GM21825 (cell line): Measurements from ENCODE around the gene PACRG.
"Not testable (repeated sequence)": the region's sequence is repeated elsewhere in the genome, so short reads cannot be mapped to it uniquely, and the experiment has no call there.

ENCODE experiments used
- ATAC-seq: cut with Tn5 transposase; IDR thresholded peaks from one replicate; pipeline ENCODE4 v1.9.1; 2021; ENCODE audit warnings: mild to moderate bottlenecking, moderate library complexity; ENCODE audit not compliant: unreplicated experiment

PACRG gene

GRCh38 chr6:162727322-162728182 is at the start of gene PACRG, which contains the start of gene PRKN:
Gene PACRG, plus strand, starts transcription at chr6:162727974.
Gene PRKN, minus strand, starts transcription at chr6:162727766.
- ATAC-seq: peak; percentile 98

DNA sequence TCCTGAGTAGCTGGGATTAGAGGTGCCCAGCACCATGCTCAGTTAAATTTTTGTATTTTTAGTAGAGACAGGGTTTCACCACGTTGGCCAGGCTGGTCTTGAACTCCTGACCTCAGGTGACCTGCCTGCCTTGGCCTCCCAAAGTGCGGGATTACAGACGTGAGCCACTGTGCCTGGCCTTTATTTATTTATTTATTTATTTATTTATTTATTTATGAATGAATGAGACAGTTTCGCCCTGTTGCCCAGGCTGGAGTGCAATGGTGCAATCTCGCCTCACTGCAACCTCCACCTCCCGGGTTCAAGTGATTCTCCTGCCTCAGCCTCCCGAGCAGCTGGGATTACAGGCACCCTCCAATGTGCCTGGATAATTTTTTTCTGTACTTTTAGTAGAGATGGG is 48.9 kb upstream of the PACRG start:
- ATAC-seq: not testable (repeated sequence)

DNA sequence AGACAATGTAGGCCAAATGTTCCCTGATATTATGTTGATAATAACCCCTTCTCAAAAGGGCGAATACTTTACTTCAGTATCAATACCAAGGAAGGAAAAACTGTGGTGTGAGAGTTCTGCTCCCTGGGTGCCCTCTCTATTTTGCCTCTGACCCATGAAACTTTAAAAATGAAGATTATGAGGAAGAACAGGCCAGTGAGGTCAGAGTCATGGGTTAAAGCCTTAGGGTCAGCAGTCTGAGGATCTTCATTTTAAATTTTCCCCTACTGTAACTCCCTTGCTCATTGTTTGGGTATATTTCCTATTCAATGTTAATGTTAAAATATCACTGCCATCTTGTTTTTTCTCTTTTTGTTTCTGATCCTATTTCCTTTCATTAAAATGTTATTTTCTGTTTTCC is 48.1 kb upstream of the PACRG start:
- ATAC-seq: no peak

GRCh38 chr6:162680367-162680766 is 47.4 kb upstream of the PACRG start:
- ATAC-seq: no peak

DNA sequence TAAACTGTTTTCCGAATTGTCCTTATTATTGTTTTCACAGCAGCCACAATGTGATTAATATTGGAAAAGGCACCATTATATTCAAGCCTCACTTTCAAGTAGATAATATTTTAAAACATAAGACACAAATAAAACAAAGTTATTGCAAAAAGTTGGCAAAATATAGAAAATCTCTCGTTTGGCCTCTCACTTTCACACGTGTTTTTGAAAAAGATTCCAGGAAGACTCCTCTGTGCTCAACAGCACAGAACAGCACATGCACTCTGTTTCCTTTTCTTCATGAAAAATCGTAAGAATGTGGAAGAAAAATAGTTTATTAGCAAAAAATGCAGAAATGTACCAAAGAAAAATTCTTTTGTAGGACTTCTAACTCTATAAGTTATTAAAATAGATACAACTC is 46.9 kb upstream of the PACRG start:
- ATAC-seq: no peak

DNA sequence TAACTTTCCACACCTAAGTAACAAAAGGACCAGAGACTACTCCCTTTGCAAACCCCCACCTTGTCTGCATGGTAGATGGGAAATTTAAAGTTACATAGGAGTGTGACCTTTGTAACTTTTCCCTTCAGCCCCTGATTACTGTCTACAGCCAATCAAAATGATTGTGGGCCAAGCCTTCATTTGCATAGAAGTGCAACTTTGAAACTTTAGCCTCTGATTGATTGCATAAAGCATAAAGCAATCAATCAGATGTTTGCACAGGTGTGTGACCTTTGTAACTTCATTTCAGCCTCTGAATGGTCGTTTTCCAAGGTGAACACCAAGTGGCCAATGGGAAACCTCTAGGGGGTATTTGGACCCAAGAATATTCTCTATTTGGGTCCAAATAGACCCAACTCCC is 46.3 kb upstream of the PACRG start:
- ATAC-seq: no peak

- no peak for ATAC-seq
These were observed 44.6 kb upstream of the PACRG start for GRCh38 chr6:162683135-162683534.

DNA sequence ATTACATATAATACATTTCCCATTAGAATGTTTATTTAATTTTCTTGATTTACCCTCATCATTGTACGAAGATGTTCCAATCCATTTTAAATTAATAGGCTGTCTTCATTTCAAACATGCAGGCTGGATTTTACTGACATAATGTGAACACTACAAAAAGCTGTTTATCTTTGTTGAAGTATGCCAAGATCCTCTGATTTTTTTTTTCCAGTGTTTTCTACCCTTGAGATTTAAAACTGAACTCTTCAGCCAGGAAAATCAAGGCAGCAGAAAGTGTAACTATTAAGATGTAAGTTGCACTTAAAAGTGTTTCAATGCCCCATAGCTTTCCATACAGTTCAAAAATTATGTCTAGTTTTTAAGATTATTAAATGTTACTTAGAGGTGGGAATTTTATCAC is 43.7 kb upstream of the PACRG start:
- no peak for ATAC-seq

- ATAC-seq: no peak
These were observed 42.8 kb upstream of the PACRG start for GRCh38 chr6:162684961-162685360.

- no peak for ATAC-seq
These were observed 42.2 kb upstream of the PACRG start for GRCh38 chr6:162685586-162685985.

DNA sequence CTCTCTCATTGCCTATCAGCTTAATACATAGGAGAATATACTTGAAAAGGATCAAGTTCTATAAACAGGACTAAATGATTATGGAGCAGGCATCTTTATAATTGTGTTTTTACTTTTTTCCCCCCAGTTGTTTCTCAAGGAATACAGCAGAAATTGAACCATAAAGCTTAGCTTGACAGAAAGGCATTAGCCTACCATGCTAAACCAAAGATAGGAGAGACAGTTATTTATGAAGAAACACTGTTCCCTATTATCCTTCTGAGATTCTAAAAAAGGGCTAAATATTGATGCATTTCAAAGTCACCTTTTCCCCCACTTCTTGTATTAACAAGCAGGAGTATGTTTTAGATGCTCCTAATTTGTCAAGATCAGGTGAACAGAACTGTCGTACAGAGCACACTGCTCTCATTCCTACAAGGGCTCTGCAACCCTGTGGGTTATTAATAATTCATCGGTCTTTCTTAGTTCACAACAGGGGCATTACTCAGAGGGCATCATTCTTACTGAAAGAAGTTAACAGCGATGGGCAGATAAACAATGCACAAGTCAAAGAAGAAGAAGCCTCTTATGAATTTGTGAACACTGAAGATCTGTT is 38.9 kb upstream of the PACRG start:
- no peak for ATAC-seq

- no peak for ATAC-seq
These were observed 37.6 kb upstream of the PACRG start for GRCh38 chr6:162690158-162690557.

GRCh38 chr6:162697872-162698403 is 29.8 kb upstream of the PACRG start:
- no peak for ATAC-seq

- ATAC-seq: no peak
These were observed 29.3 kb upstream of the PACRG start for GRCh38 chr6:162698440-162698839.

DNA sequence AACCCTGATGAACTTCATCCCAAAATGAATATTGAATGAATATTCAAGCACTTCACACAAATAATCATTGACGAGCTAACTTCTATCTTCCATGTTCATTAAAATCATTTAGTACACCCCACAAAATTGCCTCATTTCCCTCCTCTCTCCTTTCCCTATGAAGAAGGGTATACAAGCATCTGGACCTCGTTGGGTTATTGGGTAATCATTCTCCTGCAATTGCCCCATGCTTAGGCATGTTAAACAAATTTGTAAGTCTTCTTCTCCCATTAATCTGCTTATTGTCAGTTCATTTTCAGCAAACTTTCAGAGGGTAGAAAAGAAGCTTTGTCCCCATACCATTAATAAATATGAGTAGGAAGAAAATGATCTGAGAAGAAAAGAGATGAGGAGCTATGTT is 27.8 kb upstream of the PACRG start:
- no peak for ATAC-seq

- no peak for ATAC-seq
These were observed 26.8 kb upstream of the PACRG start for GRCh38 chr6:162700966-162701365.

DNA sequence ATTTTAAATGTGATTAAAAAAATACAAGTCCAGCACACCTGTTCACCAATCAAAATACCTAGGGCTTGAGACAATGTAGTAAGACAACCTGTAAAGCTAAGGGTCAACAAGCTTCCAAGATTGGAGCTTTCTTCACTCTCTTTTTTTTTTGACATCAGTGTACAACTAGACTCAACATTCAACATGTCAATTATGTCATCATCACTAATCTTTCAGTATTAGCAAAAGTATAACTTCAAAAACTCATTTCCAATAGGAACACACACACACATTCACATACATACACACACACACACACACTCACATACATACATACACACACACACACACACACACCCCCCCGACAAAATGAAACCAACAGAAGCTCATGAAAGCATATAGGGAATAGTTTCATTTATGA is 26.2 kb upstream of the PACRG start:
- ATAC-seq: no peak

DNA sequence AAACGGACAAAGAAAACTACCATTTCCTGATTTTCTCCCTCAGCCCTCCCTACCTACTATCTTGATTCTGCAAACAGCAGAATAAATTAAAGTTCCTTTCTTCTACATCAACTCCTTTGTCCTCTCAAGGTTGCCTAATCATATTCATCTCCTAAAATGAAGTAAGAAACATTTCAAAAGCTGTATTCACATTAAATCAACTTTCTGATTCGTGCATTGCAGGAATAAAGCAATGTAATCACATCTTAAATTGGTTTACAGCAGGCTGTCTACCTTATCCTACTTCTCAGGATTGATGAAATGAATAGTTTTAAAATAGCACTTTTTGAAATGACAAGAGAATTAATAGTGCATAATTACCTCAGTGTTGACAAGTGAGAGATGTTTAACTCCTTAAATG is 25.3 kb upstream of the PACRG start:
- ATAC-seq: no peak

GRCh38 chr6:162704001-162704400 is 23.8 kb upstream of the PACRG start:
- ATAC-seq: no peak

DNA sequence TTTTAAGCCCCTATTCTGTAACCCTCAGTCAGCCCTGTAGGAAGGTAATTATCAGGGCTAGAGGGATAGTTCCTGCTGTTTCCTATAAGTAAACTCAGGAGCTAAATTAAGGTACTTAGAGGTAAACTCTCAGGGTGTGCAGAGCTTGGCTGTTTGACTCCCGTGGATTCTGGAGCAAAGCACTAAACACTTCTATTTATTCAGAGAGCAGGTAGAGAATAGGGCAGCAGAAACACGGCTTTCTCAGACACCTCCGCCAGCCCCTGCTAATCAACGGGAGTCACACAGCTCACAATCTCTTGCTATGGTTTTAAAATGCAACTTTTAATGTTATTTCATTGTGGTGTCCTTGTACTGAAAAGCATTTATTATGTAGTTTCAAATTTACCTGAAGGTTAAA is 22.0 kb upstream of the PACRG start:
- no peak for ATAC-seq

- ATAC-seq: no peak
These were observed 21.5 kb upstream of the PACRG start for GRCh38 chr6:162706232-162706631.

- ATAC-seq: no peak
These were observed 18.8 kb upstream of the PACRG start for GRCh38 chr6:162708971-162709370.
